ENCODE measurements around the gene DARS1.
"Not testable (repeated sequence)": the region's sequence is repeated elsewhere in the genome, so short reads cannot be mapped to it uniquely, and the experiment has no call there.

The DARS1 gene

DNA sequence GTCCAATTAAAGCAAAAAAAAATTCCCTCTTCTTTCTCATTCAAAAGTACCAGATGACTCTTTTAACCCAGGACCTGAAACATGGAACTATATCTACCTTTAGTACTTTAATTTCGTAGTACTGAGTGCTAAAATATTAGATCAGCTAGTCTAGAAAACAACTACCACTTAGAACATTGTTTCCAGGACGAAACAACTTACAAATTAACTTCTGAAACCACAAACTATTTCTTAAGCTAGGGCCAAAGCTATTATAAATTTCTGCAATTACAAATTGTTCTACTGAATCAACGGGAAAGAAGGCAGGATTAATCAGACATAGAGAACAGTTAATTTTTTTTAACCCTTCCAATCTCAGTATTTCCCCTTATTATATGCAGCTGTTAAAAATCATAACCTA lies 39.9 kb downstream of the DARS1 start:
- no peak for DNase-seq (ENCODE audit: low read depth in 2 of 2)

DNA sequence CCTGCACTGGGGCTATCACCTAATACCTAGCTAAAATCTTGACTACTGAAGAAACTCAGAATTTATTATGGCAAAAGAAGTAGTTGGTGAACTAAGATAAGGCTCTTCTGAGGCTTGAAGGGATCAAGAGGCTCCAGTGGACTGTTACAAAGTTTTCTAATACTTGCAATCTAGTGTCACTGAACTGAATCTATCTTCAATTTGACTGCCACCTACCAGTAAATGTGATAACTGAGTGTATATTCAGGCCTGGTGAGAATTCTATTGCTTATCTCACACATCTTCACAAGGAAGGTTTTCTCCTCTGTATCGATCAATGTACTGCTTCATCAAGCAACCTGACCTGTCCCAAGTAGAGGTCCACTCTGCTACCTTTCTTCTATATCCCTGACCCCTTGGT lies 40.8 kb downstream of the DARS1 start:
- DNase-seq (ENCODE audit: low read depth in 2 of 2) = no peak

DNA sequence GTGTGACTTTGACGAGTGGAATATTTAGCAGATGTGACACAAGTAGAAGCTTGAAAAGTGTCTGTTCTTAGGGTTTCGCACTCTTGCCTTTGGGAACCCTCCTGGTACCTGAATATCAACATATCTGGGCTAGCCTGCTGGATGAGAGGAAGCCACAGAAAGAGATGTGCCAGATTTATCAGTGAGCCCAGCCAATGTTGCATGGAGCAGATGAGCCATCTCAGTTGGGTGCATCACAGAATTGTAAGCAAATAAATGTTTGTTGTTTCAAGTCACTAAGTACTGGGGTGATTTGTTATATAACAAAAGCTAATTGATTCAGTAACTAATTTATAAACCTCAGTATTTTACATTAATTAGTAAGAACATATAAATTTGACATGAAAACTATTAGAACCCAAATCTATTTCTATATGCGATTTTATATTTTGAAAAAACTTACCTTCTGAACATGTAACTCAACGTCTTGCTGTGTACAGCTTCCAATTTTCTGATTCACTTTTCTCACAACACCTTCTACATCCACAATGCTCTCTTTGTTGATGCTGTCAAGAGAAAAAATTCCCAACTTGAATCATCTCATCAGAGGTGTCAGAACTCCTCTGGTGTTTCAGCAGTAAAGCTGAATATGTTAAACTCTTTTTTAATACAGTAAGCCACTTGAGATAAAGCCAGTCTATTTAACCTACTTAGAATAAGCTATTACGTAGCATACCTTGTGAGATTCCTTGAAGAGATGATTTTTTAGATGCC lies 42.3 kb downstream of the DARS1 start:
- DNase-seq (ENCODE audit: low read depth in 2 of 2) = no peak

DNA sequence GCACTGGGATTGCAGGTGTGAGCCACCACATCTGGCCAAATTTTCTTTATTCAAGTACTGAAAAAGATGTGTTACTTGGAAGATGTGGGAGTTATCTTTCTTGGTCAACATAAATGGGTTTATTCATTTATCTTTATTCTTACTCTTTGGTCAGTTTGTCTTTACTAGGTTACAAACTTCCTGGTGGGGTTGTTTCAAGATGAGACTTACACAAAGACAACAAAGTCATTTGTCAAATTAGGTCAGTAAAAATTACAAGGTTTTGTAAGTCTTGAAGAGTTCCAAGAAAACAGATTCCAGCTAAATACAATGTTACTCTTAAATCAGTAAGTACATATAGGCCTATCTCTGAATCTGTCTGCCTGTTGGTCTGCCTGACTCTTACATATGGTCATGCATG lies 48.9 kb downstream of the DARS1 start:
- DNase-seq (ENCODE audit: low read depth in 2 of 2) = no peak

DNA sequence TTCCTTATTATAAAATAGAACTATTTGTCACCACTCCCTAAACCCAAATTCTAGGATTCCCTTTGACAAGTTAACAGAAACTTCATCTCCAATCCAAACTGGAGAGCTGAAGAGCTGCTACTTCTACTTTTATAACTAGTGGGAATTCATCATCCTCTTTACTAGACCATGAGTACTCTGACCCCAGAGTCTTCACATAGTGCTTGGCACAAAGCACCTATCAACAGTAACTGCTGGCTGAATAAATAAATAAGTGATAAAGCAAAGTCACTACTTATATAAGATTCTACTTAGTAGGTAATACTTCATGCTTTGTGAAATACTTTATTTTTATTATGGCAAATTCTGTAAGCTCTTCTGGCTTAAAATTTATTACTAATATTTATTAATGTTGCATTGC lies 49.5 kb downstream of the DARS1 start:
- no peak for DNase-seq (ENCODE audit: low read depth in 2 of 2)

DNA sequence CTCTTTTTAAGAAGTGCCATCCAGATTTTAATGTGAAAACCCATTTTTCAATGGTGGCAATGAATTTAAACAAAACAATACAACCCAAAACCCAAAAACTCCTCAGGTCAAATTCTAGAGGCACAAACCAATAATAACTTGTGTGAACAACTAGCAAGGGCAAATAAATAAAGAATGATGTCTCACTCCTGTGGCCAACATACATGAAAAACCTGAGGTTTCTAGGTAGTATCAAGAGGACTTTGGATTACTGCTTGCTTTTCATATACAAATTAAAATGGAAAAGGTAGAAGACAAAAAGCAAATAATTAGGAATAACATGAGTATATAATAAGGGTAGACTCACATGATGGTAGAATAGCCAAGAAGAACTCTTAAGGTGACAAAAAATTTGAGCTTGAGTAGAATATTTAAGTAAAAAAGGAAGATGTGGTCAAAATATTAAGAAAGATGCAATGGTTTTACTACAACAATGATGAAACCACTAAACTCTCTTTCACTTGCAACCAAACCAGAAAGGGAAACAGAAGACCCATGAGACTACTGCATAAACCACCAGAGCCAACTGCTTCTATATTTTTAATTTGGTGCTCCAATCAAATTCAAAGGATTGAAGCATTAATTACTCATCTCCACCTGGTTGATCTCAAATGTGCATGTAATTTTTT lies 53.5 kb downstream of the DARS1 start:
- no peak for DNase-seq (ENCODE audit: low read depth in 2 of 2)

DNA sequence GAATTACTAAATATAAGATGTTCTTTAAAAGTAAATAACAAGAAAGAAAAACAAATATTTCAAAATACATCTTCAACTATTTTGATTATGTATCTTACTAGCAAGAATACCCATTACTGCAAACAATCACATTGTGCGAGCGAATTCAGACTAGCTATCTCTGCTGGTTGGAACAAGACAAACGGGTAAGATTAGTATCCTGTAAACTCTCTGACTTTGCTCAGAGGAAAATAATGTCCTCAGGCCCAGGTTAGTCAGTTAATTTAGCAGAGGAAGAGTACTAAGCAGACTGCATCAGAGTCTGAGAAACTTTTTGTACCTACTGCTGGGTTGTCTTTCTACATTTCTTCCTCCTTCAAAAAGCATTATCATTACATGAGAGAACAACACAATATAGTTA lies 58.8 kb downstream of the DARS1 start:
- no peak for DNase-seq (ENCODE audit: low read depth in 2 of 2)

DNA sequence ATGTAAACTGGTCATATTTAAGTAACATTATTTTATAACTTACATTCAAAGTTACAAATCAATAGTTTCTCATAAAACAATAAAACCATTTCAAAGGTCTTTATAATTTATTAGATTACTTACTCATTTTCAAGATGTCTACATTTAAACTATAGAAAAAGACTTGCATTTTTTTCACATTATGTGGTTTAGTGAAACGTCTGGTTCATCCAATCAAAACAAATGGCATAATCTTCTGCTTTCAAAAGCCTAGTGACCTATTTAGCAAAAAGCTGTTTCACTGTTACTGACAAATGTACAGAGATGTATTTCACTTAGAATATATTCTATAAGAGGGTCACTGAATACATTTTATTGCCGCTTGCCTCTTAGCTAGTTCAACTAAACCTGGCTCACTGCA lies 59.9 kb downstream of the DARS1 start:
- no peak for DNase-seq (ENCODE audit: low read depth in 2 of 2)

DNA sequence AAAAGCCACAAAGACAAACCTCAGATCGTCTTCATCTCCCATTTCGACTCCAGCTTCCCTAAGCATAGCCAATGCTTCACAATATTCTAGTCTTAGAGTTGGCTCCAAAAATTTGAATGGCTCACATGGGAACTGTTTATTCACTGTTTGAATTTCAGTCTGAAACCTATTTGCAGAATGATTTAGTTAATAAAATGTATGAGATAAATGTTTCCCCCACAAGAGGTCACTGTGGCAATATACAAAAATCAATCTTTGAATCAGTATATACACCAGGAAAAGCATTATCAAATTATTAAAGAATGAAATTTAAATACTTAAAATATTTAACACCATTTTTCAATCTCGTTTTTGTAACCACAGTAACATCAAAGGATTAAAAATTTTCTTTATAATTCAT lies 69.2 kb downstream of the DARS1 start:
- DNase-seq (ENCODE audit: low read depth in 2 of 2) = no peak

DNA sequence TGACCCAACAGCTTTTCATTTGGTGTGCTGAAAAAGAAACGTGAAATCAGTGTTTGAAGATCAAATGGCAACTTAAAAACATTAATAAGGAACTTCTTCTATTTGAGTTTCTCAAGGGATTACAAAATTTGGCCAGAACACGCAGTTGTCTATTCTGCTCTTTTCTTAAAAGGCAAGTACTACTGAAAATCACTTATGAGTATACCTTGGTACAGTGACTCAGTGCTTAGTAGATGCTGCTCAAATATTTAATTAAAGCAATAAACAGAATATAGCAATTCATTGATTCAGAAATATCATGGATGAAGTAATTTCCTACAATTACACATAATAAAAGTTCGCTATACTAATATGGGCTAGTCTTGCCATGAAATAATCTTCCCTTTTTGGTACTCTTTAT lies 70.9 kb downstream of the DARS1 start:
- no peak for DNase-seq (ENCODE audit: low read depth in 2 of 2)

DNA sequence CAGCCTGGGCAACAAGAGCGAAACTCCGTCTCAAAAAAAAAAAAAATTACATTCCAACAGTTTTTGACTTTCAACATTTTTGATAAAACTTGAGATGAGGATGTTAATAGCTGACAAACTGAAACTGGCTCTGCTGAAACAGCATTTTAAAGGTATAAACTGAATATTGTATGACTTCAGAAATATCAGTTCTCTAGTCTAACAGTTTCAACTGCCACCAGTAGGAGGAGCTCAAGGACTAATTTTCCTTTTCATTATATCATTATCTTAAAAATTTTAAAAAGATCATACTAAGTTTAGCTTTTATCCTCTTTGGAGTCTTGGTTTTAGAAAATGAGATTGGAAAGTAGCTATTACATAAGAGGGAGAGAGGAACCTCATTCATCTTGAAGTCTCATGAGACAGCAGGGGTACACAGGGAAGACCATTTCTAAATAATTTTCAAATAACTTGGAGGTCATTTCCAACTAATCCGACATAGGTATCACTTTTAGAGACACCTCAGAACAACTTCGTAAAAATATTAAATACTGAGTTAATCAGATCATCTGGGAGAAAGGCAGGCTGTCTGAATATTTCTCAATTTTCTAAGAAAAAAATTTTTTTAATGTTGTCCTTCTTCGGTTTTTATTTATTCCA lies 71.6 kb downstream of the DARS1 start:
- DNase-seq (ENCODE audit: low read depth in 2 of 2) = no peak

DNA sequence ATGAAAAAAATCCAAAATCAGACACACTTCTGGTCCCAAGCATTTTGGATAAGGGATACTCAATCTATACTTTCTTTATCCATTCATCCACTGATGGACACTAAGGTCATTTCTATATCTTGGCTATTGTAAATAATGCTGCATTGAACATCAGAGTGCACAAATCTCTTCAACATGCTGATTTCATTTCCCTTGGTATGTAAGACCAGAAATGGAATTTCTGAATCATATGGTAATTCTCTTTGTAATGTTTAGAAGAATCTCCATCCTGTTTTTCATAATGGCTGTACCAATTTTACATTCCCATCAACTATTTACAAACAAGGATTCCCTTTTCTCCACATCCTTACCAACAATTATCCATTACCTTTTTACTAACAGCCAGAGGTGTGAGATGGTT lies 75.5 kb downstream of the DARS1 start:
- no peak for DNase-seq (ENCODE audit: low read depth in 2 of 2)

DNA sequence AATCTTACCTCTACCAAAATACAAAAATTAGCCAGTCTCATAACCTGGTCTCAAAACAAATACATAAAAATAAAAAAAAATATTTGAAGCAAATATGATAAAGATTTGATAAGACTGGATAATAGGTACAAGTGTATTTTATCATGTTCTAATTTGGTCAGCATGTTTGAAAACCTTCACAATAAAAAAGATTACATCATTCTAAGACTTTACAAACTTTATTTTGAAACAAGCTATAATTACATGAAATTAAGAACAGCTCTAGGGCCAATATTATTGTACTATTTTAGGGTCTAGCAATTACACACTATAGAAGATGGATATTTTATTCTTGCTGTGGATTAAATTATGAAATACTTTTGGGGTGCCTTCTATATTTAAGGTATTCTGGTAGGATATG lies 79.7 kb downstream of the DARS1 start:
- no peak for DNase-seq (ENCODE audit: low read depth in 2 of 2)

DNA sequence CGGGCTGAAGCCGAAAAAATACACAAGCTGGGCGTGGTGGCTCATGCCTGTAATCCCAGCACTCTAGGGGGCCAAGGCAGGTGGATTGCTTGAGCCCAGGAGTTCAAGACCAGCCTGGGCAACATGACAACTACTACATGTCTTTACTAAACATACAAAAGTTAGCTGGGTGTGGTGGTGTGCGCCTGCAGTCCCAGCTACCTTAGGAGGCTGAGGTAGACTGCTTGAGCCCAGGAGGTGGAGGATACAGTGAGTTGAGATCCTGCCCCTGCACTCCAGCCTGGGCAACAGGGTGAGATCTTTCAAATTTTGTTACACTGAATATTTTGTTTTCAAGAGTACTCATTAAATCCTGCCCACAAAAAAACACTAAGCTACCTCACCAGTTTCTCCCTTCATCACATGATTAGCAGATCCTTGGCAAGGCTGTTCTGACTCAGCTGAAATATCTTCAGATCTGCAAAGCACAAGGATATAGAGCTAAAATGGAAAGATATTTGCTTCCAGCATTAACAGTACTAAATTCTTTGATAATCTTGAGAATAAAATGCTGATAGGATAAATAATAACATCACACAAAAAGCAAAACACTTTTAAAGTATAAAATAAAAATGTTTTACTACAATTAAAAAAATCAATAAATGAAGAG lies 81.0 kb downstream of the DARS1 start:
- DNase-seq (ENCODE audit: low read depth in 2 of 2) = no peak

DNA sequence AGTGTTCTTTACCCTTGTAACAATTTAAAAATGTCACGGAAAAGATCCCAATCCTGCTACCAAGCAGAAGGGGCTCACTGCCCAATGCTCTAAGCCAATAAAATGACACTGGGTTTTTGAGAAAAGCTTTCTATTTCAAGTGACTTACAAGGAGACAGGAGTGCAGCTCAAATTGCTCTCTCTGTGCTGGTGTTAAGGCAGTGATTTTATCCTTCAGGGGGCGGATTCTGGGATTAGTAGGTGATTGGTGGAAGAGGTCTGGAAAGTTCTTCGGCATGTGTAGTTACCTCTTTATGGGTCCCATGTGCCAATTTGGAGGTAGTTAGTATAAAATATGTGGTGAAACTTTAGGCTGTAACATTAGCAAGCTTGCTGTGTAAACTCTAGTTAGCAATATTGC lies 81.8 kb downstream of the DARS1 start:
- no peak for DNase-seq (ENCODE audit: low read depth in 2 of 2)

DNA sequence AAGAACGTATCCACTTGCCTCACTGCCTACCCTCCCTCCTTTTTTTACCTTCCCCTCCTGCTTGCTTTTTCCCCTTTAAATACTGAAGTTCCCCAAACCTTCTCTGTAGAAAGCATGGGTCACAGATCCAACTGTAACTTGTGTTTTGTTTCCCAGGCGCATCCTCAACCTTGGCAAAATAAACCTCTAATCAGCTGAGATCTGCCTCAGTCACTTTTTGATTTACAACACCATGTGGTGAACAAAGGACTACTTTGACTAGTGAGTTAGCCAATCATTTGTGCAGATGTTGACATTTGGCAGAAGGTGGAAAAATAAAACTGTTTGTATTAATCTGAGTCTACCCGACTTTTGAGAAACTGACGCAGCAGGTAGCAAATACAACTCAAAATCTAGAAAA lies 85.9 kb downstream of the DARS1 start:
- DNase-seq (ENCODE audit: low read depth in 2 of 2) = no peak

DNA sequence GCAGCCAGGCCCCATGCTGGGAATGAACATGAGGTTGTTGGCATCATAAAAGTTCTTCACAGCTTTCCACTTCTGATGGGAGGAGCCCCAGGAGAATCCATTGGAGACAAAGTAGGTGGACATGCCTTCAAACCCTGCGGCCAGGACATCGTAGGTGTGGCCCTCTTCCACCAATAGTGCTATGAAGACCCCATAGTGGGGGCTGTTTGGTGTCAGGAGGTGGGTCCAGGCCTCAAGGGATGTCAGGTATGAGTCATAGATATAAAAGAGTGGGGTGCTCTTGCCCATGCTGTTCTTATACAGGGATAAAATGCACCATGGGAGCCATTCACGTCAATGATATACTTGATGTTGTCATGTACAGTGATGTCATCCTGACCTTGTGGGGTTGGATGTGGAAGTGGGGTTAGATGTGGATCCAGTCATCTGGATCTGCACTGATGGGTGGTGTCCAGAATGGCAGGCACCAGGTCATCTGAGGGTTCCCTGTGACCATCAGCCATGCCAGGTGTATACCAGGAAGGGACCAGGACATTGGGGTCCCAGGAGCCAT lies 87.1 kb downstream of the DARS1 start:
- DNase-seq (ENCODE audit: low read depth in 2 of 2) = no peak

DNA sequence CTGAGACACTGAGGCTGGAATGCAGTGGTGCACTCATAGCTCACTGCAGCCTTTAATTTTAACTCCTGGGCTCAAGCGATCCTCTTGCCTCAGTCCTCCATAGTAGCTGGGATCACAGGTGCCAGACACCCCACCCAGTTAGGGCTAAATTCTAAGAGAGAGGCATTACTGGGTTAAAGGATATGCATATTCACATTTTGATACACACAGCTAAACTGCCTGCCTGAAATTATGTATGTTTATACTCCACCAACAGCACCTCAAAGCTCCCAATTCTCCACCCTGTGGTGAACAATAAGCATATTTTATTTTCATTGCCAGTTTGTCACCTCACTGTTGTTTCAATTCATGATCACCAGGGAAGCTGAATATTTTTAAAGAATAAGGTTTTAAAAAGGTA lies 90.5 kb downstream of the DARS1 start:
- DNase-seq (ENCODE audit: low read depth in 2 of 2) = no peak

DNA sequence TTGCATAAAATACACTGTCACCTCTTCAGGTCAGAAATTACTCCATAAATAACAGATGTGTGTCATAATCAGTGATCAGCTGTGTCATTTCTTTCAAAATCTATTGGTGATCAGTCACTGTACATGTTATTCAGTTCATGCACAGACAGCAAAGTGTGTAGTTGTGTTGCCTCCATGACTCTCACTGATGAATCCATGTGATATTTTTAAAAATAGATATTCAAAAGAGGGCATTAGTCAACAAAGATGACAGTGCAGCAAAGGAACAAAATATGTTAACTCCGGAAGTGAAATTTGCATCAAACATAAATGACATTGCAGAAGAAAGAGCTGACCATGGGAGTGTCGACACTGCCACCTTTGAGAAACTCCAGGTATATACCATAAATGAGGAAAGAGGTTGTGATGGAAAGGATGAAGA lies 92.0 kb downstream of the DARS1 start:
- DNase-seq (ENCODE audit: low read depth in 2 of 2) = no peak

DNA sequence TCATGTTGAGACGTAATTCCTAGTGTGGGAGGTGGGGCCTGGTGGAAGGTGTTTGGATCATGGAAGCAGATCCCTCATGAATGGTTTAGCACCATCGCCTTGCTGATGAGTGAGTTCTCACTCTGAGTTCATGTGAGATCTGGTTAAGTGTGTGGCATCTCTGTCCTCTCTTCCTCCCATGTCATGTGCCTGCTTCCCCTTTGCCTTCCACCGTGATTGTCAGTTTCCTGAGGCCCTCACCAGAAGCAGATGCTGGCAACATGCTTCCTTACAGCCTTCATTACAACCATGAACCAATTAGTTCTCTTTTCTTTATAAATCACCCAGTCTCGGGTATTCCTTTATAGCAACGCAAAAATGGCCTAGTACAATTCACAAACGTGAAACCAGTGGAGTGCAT lies 94.6 kb downstream of the DARS1 start:
- no peak for DNase-seq (ENCODE audit: low read depth in 2 of 2)

DNA sequence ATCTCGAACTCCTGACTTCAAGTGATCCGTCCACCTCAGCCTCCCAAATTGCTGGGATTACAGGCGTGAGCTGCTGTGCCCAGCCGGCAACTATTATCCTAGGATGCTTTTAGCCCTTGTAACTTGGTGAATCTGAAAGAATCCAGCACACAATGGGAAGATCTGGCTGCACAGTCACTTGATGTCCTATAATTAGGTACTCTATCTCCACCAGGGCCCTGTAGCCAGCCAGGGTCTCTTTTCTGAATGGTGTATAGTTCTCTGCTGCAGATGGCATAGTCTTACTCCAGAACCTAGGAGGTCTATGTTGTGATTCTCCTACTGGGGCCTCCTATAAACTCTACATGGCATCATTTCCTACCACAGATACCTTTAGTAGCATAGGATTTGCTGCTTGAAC lies 95.3 kb downstream of the DARS1 start:
- no peak for DNase-seq (ENCODE audit: low read depth in 2 of 2)

DNA sequence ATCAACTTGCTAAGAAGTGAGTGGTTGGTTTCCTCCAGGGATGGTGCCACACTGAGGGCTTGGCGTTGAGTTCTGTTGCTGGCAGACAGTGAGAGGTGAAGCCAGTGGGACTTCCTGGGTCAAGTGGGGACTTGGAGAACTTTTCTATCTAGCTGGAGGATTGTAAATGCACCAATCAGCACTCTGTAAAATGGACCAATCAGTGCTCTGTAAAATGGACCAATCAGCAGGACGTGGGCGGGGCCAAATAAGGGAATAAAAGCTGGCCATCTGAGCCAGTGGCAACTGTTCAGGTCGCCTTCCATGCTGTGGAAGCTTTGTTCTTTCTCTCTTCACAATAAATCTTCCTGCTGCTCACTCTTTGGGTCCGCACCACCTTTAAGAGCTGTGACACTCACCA lies 96.8 kb downstream of the DARS1 start:
- not testable (repeated sequence) for DNase-seq (ENCODE audit: low read depth in 2 of 2)

All from stimulated activated CD8-positive, alpha-beta memory T cell treated with anti-CD3 and anti-CD28 coated beads, Interleukin-7, amount 100 ng/mL, for 1 hour (primary cell).